ENCODE data around the gene KIF5A.
"Not testable (repeated sequence)": the region's sequence is repeated elsewhere in the genome, so short reads cannot be mapped to it uniquely, and the experiment has no call there.

Gene KIF5A

DNA sequence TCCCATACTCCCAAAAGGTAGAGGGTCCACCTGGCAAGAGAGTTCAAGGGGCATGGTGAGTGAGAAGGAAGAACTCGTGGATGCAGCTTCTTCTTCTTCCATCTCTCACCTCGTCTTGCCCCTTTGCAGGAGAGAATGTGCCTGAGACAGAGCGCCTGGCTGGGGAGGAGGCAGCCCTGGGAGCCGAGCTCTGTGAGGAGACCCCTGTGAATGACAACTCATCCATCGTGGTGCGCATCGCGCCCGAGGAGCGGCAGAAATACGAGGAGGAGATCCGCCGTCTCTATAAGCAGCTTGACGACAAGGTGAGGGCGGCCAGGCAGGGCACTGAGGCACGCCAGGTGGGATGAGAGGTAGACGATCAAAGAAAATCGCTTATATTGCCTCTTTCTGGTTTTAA, 20.0 kb downstream of the KIF5A start:
- Histone ChIP-seq H3K79me2 (ENCODE audit: insufficient read depth, low read depth) (no peaks in the 10 kb centered on the region), H2AFZ (ENCODE audit: low read depth) (no peak overlapping the region), H3K4me1 (ENCODE audit: low read depth, poor library complexity, severe bottlenecking) (no peaks in the 10 kb centered on the region), H3K36me3 (ENCODE audit: insufficient read depth) (no peaks in the 10 kb centered on the region), H3K4me3 (IDR thresholded peaks at IDR 0.05; ENCODE audit: insufficient read depth, low read depth, low read length) (no peak overlapping the region), H3K27ac (no peak overlapping the region), H3K4me2 (no peak overlapping the region), H3K27me3 (ENCODE audit: insufficient read depth, low read depth) (no peaks in the 10 kb centered on the region), H3K9ac (no peak overlapping the region), H4K20me1 (ENCODE audit: insufficient read depth) (no peaks in the 10 kb centered on the region)
- TF ChIP-seq, protein P1, sequence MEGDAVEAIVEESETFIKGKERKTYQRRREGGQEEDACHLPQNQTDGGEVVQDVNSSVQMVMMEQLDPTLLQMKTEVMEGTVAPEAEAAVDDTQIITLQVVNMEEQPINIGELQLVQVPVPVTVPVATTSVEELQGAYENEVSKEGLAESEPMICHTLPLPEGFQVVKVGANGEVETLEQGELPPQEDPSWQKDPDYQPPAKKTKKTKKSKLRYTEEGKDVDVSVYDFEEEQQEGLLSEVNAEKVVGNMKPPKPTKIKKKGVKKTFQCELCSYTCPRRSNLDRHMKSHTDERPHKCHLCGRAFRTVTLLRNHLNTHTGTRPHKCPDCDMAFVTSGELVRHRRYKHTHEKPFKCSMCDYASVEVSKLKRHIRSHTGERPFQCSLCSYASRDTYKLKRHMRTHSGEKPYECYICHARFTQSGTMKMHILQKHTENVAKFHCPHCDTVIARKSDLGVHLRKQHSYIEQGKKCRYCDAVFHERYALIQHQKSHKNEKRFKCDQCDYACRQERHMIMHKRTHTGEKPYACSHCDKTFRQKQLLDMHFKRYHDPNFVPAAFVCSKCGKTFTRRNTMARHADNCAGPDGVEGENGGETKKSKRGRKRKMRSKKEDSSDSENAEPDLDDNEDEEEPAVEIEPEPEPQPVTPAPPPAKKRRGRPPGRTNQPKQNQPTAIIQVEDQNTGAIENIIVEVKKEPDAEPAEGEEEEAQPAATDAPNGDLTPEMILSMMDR (conservative IDR thresholded peaks at IDR 0.05; ENCODE audit: low read depth, low read length) = no peak

- not testable (repeated sequence) for H3K27me3 ChIP-seq (ENCODE audit: insufficient read depth, low read depth); H3K9ac ChIP-seq; H3K4me2 ChIP-seq; H3K4me1 ChIP-seq (ENCODE audit: low read depth, poor library complexity, severe bottlenecking); H2AFZ ChIP-seq (ENCODE audit: low read depth); H3K4me3 ChIP-seq (IDR thresholded peaks at IDR 0.05; ENCODE audit: insufficient read depth, low read depth, low read length); H3K36me3 ChIP-seq (ENCODE audit: insufficient read depth); H3K79me2 ChIP-seq (ENCODE audit: insufficient read depth, low read depth); H4K20me1 ChIP-seq (ENCODE audit: insufficient read depth); H3K27ac ChIP-seq
These were observed 20.6 kb downstream of the KIF5A start for GRCh38 chr12:57570438-57570837.

GRCh38 chr12:57571926-57572762, 22.3 kb downstream of the KIF5A start:
- Histone ChIP-seq H3K4me3 (IDR thresholded peaks at IDR 0.05; ENCODE audit: insufficient read depth, low read depth, low read length) (no peak overlapping the region), H3K9ac (no peak overlapping the region), H4K20me1 (ENCODE audit: insufficient read depth) (no peaks in the 10 kb centered on the region), H3K27me3 (ENCODE audit: insufficient read depth, low read depth) (no peaks in the 10 kb centered on the region), H3K4me2 (no peak overlapping the region), H3K4me1 (ENCODE audit: low read depth, poor library complexity, severe bottlenecking) (no peaks in the 10 kb centered on the region), H2AFZ (ENCODE audit: low read depth) (no peak overlapping the region), H3K79me2 (ENCODE audit: insufficient read depth, low read depth) (no peaks in the 10 kb centered on the region), H3K27ac (no peak overlapping the region), H3K36me3 (ENCODE audit: insufficient read depth) (no peaks in the 10 kb centered on the region)
- TF ChIP-seq, protein P1 (conservative IDR thresholded peaks at IDR 0.05; ENCODE audit: low read depth, low read length) = no peak

GRCh38 chr12:57574795-57575194, 25.0 kb downstream of the KIF5A start:
- Histone ChIP-seq H3K36me3 (ENCODE audit: insufficient read depth) (no peaks in the 10 kb centered on the region), H3K4me2 (no peak overlapping the region), H4K20me1 (ENCODE audit: insufficient read depth) (no peaks in the 10 kb centered on the region), H3K4me3 (IDR thresholded peaks at IDR 0.05; ENCODE audit: insufficient read depth, low read depth, low read length) (no peak overlapping the region), H2AFZ (ENCODE audit: low read depth) (no peak overlapping the region), H3K4me1 (ENCODE audit: low read depth, poor library complexity, severe bottlenecking) (no peaks in the 10 kb centered on the region), H3K79me2 (ENCODE audit: insufficient read depth, low read depth) (no peaks in the 10 kb centered on the region), H3K27me3 (ENCODE audit: insufficient read depth, low read depth) (no peaks in the 10 kb centered on the region), H3K9ac (no peak overlapping the region), H3K27ac (no peak overlapping the region)
- TF ChIP-seq, protein P1 (conservative IDR thresholded peaks at IDR 0.05; ENCODE audit: low read depth, low read length) = no peak
